ENCODE data around the gene FMOD.

FMOD gene

GRCh38 chr1:203351037-203351625 is at the start of gene FMOD:
Gene FMOD (minus strand): TSS chr1:203351122. CDS start chr1:203348270, 2,852 bp downstream.
- DNase-seq, result no peak

- DNase-seq, result no peak
Observed at GRCh38 chr1:203396595-203397194, 45.8 kb upstream of the FMOD start.

- DNase-seq, result no peak
Observed at GRCh38 chr1:203395751-203396150, 44.8 kb upstream of the FMOD start.

GRCh38 chr1:203390298-203390697 is 39.4 kb upstream of the FMOD start:
- DNase-seq, result no peak

- DNase-seq, result no peak
Observed at GRCh38 chr1:203388683-203389082, 37.8 kb upstream of the FMOD start.

GRCh38 chr1:203382026-203382425 is 31.1 kb upstream of the FMOD start:
- no peak for DNase-seq

GRCh38 chr1:203381151-203381751 is 30.3 kb upstream of the FMOD start:
- no peak for DNase-seq

GRCh38 chr1:203380420-203381150 is 29.7 kb upstream of the FMOD start:
- DNase-seq, result no peak

- DNase-seq, result no peak
Observed at GRCh38 chr1:203379825-203380224, 28.9 kb upstream of the FMOD start.

GRCh38 chr1:203378556-203379245 is 27.8 kb upstream of the FMOD start:
- DNase-seq, result no peak

GRCh38 chr1:203373991-203374390 is 23.1 kb upstream of the FMOD start:
- no peak for DNase-seq

- DNase-seq, result no peak
Observed at GRCh38 chr1:203373002-203373401, 22.1 kb upstream of the FMOD start.

GRCh38 chr1:203371288-203371687 is 20.4 kb upstream of the FMOD start:
- no peak for DNase-seq

- DNase-seq, result no peak
Observed at GRCh38 chr1:203369666-203370065, 18.7 kb upstream of the FMOD start.

- DNase-seq, result no peak
Observed at GRCh38 chr1:203368624-203369451, 17.9 kb upstream of the FMOD start.

GRCh38 chr1:203367057-203367456 is 16.1 kb upstream of the FMOD start:
- DNase-seq, result no peak

- DNase-seq, result no peak
Observed at GRCh38 chr1:203366476-203366875, 15.6 kb upstream of the FMOD start.

GRCh38 chr1:203364806-203365205 is 13.9 kb upstream of the FMOD start:
- no peak for DNase-seq

GRCh38 chr1:203364094-203364801 is 13.3 kb upstream of the FMOD start:
- no peak for DNase-seq

- DNase-seq, result no peak
Observed at GRCh38 chr1:203362720-203363025, 11.8 kb upstream of the FMOD start.

- DNase-seq, result no peak
Observed at GRCh38 chr1:203361945-203362719, 11.2 kb upstream of the FMOD start.

Measured in stimulated activated CD4-positive, alpha-beta T cell treated with anti-CD3 and anti-CD28 coated beads, Interleukin-4, amount 100 ng/mL, for 1 hour (primary cell).